Calu3 (cell line): ENCODE measurements around the gene MYO10. TPM values are rescaled to one million over a fixed set of nuclear protein-coding genes. Genes with fewer than 3 reads are reported as not detected.

Source experiments
- BruUV-seq: library from RNA; stranded (reverse); fragments of 400-500 nt; replicated peaks from 2 replicates; lab custom pipeline; 2021; lab: Mats Ljungman, UMichigan
- CTCF ChIA-PET: fragments of 300-600 bp; sonication (Branson Sonifier 250); formaldehyde crosslinking; loops from one replicate; lab custom pipeline; 2022; ENCODE audit warnings: antibody characterized with exemption; lab: Charles Lee
- DNase-seq: peaks from one replicate; pipeline ENCODE4 v3.0.0; 2022
- H3K27ac Mint-ChIP-seq: one replicate; pipeline ENCODE4 v1.8.0; 2022; ENCODE audit warnings: mixed read lengths; ENCODE audit not compliant: unreplicated experiment
- H3K27me3 Mint-ChIP-seq: one replicate; pipeline ENCODE4 v1.8.0; 2022; ENCODE audit warnings: mixed read lengths; ENCODE audit not compliant: unreplicated experiment
- H3K36me3 Mint-ChIP-seq: one replicate; pipeline ENCODE4 v1.8.0; 2022; ENCODE audit warnings: mild to moderate bottlenecking, moderate library complexity, mixed read lengths; ENCODE audit not compliant: insufficient read depth, unreplicated experiment
- H3K4me1 Mint-ChIP-seq: one replicate; pipeline ENCODE4 v1.8.0; 2022; ENCODE audit warnings: mild to moderate bottlenecking, low read depth, mixed read lengths; ENCODE audit not compliant: unreplicated experiment
- H3K4me3 Mint-ChIP-seq: one replicate; pipeline ENCODE4 v1.8.0; 2022; ENCODE audit warnings: mild to moderate bottlenecking, low read depth, moderate library complexity, mixed read lengths; ENCODE audit not compliant: unreplicated experiment
- H3K9me3 Mint-ChIP-seq: one replicate; pipeline ENCODE4 v1.8.0; 2022; ENCODE audit warnings: low read depth, mixed read lengths; ENCODE audit not compliant: unreplicated experiment
- intact Hi-C: fragments of 100-400 bp; cut with micrococcal nuclease; formaldehyde crosslinking; loops from one replicate; pipeline ENCODE4 v1.10.0; 2022; ENCODE audit not compliant: unreplicated experiment
- total RNA-seq: library from RNA; stranded (reverse); gene quantifications from 2 replicates; pipeline ENCODE4 v1.2.3, GENCODE V29; 2022
- TF ChIP-seq, protein P1 (sequence below): fragments of 200-600 bp; IDR thresholded peaks from one replicate; pipeline ENCODE4 v1.8.0; 2022; ENCODE audit warnings: antibody characterized with exemption; ENCODE audit not compliant: unreplicated experiment

MYO10 gene
- total RNA-seq, 1 experiment from 2014 or later = 101 TPM

DNA sequence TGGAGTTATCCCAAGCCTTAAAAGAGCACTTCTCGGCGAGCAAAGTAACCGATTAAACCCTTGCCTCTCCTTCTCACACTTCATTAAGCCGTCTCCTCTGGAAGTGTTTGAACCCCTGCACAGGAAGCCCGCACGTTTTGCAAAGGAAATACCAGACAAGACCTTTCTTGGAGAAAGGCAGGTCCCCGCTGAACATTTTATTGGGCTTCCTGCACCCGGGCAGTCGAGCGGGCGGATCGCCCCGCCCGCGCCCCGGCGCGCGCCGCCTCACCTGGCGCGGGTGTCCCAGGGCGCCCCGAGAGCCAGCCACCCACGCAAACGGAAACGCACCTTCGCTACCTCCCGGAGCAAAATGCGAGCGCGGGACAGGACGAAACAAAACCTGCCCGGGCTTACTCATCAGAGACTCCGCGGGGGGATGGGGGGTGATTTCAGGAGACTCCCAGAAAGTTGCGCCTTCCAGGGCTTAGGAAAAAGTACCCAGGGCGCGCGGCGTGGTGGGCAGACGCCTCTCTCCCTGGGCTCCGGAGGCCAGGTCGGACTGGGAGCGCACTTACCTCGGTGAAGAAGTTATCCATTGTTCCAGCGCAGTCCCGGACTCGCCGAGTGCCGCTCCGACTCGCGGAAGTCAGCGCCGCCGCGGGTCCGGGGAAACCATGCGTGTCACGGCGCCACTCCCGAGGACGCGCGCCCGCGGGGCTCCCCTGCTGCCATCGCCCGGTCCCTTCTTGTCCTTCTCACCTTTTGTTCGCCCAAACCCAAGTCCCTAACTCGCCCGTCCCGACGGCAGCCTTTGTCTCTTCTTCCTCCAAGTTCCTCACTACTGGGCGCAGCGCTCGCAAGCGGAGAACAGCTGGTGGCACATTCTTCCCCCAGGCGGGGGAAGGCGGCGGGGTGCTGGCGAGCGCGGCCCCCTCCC, 598 bp downstream of the MYO10 start:
- H3K36me3 Mint-ChIP-seq = peaks cover 44% of the 10 kb centered on the region
- peak overlapping the region; percentile 97 for H3K4me3 Mint-ChIP-seq
- peak overlapping the region; percentile 83 for H3K27ac Mint-ChIP-seq
- H3K27me3 Mint-ChIP-seq = peaks cover 9% of the 10 kb centered on the region
- intact Hi-C loops = loop anchor here (2.0 to 5.0 kb wide), 3 partner anchors 41 to 145 kb away; no protein-coding TSS in a partner anchor
- H3K4me1 Mint-ChIP-seq = peaks cover 27% of the 10 kb centered on the region
- TF ChIP-seq, protein P1, sequence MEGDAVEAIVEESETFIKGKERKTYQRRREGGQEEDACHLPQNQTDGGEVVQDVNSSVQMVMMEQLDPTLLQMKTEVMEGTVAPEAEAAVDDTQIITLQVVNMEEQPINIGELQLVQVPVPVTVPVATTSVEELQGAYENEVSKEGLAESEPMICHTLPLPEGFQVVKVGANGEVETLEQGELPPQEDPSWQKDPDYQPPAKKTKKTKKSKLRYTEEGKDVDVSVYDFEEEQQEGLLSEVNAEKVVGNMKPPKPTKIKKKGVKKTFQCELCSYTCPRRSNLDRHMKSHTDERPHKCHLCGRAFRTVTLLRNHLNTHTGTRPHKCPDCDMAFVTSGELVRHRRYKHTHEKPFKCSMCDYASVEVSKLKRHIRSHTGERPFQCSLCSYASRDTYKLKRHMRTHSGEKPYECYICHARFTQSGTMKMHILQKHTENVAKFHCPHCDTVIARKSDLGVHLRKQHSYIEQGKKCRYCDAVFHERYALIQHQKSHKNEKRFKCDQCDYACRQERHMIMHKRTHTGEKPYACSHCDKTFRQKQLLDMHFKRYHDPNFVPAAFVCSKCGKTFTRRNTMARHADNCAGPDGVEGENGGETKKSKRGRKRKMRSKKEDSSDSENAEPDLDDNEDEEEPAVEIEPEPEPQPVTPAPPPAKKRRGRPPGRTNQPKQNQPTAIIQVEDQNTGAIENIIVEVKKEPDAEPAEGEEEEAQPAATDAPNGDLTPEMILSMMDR = no peak
- BruUV-seq = no TSS peak
- no peaks in the 10 kb centered on the region for H3K9me3 Mint-ChIP-seq
- peak; percentile 44 for DNase-seq
- CTCF ChIA-PET = interaction anchor here (0.6 to 1.9 kb wide), 6 partner anchors 18 to 254 kb away, joined by 3 to 18 read pairs (median 6); no protein-coding TSS in a partner anchor

DNA sequence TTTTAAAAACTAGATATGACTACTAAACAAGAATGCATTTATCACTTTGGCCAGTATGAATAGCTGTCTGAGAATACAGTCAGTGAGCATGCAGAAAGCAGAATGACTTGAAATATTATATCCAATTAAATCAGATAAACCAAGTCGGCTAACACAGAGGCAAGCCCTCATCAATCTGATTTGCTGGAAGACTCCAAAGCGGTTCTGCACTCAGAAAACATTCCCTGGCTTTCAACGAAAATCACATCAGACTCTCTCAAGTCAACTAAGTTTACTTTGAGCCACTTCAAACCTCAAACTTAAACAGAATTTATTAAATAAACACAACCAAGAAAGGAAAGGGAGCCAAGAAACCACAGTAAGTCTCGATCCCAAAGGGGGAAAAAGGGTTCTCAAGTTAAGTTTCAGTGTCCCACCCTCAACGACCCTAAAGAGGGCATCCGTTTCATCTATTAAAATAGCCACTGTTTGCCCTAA, 1.4 kb downstream of the MYO10 start:
- Mint-ChIP-seq H3K4me1 (peaks cover 34% of the 10 kb centered on the region), H3K36me3 (peaks cover 44% of the 10 kb centered on the region), H3K4me3 (peak overlapping the region; percentile 97), H3K9me3 (no peaks in the 10 kb centered on the region), H3K27ac (peak overlapping the region; percentile 83), H3K27me3 (peaks cover under 1% of the 10 kb centered on the region)
- no peak for DNase-seq
- TF ChIP-seq, protein P1 = no peak
- CTCF ChIA-PET = interaction anchor here (0.6 to 1.4 kb wide), 2 partner anchors 18 to 40 kb away, joined by 3 read pairs; no protein-coding TSS in a partner anchor
- intact Hi-C loops = loop anchor here (1.0 to 5.0 kb wide), 5 partner anchors 40 to 255 kb away; no protein-coding TSS in a partner anchor
- no TSS peak for BruUV-seq

DNA sequence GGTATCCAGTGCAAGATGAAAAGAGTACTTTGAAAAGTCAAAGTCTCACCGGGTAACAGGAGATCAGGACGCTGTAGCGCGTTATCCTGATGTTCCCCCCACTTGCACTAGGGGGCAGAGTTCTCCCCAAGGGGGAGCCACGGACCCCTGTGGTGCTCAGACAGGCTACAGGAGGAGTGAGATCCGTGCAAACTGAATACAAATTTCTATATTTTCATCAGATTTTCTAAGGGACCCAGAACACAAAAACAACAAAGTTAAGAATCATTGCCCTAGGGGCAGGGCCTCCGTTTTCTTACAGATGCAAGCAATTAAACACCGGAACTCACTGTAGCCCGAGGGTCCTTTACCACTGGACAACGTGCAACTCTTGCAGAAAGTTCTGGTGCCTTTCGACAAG, 2.0 kb downstream of the MYO10 start:
- Mint-ChIP-seq H3K9me3 (no peaks in the 10 kb centered on the region), H3K27me3 (no peaks in the 10 kb centered on the region), H3K4me1 (peaks cover 36% of the 10 kb centered on the region), H3K4me3 (peak overlapping the region; percentile 97), H3K36me3 (peaks cover 44% of the 10 kb centered on the region), H3K27ac (peak overlapping the region; percentile 83)
- TF ChIP-seq, protein P1 = peak; percentile 86
- no TSS peak for BruUV-seq
- peak; percentile 85 for DNase-seq
- CTCF ChIA-PET = interaction anchor here (1.3 to 2.2 kb wide), 4 partner anchors 17 to 256 kb away, joined by 3 to 23 read pairs (median 11); no protein-coding TSS in a partner anchor
- intact Hi-C loops = loop anchor here (1.0 to 5.0 kb wide), 4 partner anchors 39 to 255 kb away; no protein-coding TSS in a partner anchor

DNA sequence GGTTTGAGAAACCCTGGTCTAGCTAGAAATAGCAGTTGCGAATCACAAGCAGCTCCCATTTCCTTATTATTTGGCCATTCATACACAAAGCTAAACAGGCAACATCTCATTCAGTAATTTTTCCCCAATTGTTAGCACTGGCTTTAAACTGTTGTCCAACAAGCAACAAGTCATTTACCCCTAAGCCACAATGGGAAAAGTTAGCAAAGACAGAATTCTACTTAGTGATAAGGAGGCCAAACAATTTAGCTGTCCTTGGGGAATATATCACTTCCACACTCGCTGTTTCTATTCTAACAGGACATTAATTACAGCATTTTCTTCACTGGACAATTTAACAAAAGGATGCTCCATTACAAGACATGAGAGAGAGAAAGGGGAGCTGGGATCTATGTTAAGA, 2.8 kb downstream of the MYO10 start:
- Mint-ChIP-seq H3K4me1 (peaks cover 36% of the 10 kb centered on the region), H3K4me3 (peak overlapping the region; percentile 97), H3K27me3 (no peaks in the 10 kb centered on the region), H3K9me3 (no peaks in the 10 kb centered on the region), H3K36me3 (peaks cover 44% of the 10 kb centered on the region), H3K27ac (peak overlapping the region; percentile 40)
- CTCF ChIA-PET = interaction anchor here (0.6 to 2.2 kb wide), 6 partner anchors 16 to 257 kb away, joined by 3 to 23 read pairs (median 4); no protein-coding TSS in a partner anchor
- TF ChIP-seq, protein P1 = no peak
- no peak for DNase-seq
- intact Hi-C loops = loop anchor here (1.0 to 5.0 kb wide), 2 partner anchors 179 to 199 kb away; no protein-coding TSS in a partner anchor
- no TSS peak for BruUV-seq
